Parathyroid adenoma (tissue), 2 donors: ENCODE measurements around the gene INPP5D.

Experiments used
- H2AFZ ChIP-seq: fragments of 300-600 bp; sonication (generic); one replicate; pipeline ENCODE4 v1.7.0; 2017; ENCODE audit warnings: antibody characterized with exemption, mild to moderate bottlenecking
- H3K27ac ChIP-seq: fragments of 300-600 bp; sonication (generic); one replicate; pipeline ENCODE4 v1.7.0; 2017
- H3K27me3 ChIP-seq: fragments of 300-600 bp; sonication (generic); one replicate; pipeline ENCODE4 v1.7.0; 2017; ENCODE audit warnings: low read length; ENCODE audit not compliant: control insufficient read depth, insufficient read depth
- H3K36me3 ChIP-seq: fragments of 300-600 bp; sonication (generic); one replicate; pipeline ENCODE4 v1.7.0; 2017; ENCODE audit warnings: low read length; ENCODE audit not compliant: control insufficient read depth, insufficient read depth
- H3K4me1 ChIP-seq: fragments of 300-600 bp; sonication (generic); one replicate; pipeline ENCODE4 v1.7.0; 2017; ENCODE audit warnings: control low read depth
- H3K4me2 ChIP-seq: fragments of 300-600 bp; sonication (generic); one replicate; pipeline ENCODE4 v1.7.0; 2017; ENCODE audit warnings: low read length
- H3K4me3 ChIP-seq: fragments of 300-600 bp; sonication (generic); one replicate; pipeline ENCODE4 v1.7.0; 2017; ENCODE audit warnings: low read depth, low read length
- H3K79me2 ChIP-seq: fragments of 300-600 bp; sonication (generic); one replicate; pipeline ENCODE4 v1.7.0; 2017; ENCODE audit warnings: control low read depth
- H3K9ac ChIP-seq: fragments of 300-600 bp; sonication (generic); one replicate; pipeline ENCODE4 v1.7.0; 2017; ENCODE audit warnings: mild to moderate bottlenecking
- H3K9me3 ChIP-seq: fragments of 300-600 bp; sonication (generic); one replicate; pipeline ENCODE4 v1.7.0; 2017; ENCODE audit warnings: low read length; ENCODE audit not compliant: control insufficient read depth
- TF ChIP-seq, protein P1 (sequence below): fragments of 300-600 bp; sonication (generic); IDR thresholded peaks from one replicate; pipeline ENCODE4 v1.7.0; 2017; ENCODE audit warnings: antibody characterized with exemption, mild to moderate bottlenecking
- donor health status: primary hyperparathyroidism.

INPP5D gene

DNA sequence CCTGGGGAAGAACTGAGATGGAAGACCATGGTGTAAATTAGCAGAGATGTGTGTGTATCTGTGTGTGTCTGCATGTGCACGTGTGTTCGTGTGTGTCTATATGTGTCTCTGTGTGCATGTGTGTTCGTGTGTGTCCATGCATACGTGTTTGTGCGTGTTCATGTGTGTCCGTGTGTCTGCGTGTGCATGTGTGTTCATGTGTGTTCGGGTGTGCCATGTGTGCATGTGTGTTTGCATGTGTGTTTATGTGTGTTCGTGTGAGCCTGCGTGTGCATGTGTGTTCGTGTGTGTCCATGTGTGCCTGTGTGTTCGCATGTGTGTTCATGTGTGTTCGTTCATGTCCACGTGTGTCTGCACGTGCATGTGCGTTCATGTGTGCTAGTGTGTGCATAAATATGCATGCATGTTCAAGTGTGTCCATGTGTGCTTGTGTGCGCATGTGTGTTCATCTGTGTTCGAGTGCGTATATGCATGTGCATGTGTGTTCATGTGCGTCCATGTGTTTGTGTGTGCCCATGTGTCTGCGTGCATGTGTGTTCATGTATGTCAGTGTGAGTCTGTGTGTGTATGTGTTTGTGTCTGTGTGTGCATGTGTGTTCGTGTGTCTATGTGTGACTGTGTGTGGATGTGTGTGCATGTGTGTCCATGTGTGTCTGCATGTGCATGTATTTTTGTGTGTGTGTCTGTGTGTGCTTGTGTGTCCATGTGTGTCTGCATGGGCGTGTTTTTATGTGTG, 24.5 kb upstream of the INPP5D start:
- Histone ChIP-seq H3K4me3 (no peak overlapping the region), H3K36me3 (no peaks in the 10 kb centered on the region), H3K79me2 (no peaks in the 10 kb centered on the region), H3K27ac (no peak overlapping the region), H3K4me2 (no peak overlapping the region), H2AFZ (no peak overlapping the region), H3K27me3 (no peaks in the 10 kb centered on the region), H3K4me1 (no peaks in the 10 kb centered on the region), H3K9me3 (no peaks in the 10 kb centered on the region), H3K9ac (no peak overlapping the region)
- TF ChIP-seq, protein P1, sequence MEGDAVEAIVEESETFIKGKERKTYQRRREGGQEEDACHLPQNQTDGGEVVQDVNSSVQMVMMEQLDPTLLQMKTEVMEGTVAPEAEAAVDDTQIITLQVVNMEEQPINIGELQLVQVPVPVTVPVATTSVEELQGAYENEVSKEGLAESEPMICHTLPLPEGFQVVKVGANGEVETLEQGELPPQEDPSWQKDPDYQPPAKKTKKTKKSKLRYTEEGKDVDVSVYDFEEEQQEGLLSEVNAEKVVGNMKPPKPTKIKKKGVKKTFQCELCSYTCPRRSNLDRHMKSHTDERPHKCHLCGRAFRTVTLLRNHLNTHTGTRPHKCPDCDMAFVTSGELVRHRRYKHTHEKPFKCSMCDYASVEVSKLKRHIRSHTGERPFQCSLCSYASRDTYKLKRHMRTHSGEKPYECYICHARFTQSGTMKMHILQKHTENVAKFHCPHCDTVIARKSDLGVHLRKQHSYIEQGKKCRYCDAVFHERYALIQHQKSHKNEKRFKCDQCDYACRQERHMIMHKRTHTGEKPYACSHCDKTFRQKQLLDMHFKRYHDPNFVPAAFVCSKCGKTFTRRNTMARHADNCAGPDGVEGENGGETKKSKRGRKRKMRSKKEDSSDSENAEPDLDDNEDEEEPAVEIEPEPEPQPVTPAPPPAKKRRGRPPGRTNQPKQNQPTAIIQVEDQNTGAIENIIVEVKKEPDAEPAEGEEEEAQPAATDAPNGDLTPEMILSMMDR, result no peak

GRCh38 chr2:233036162-233036838, 23.8 kb upstream of the INPP5D start:
- no peak overlapping the region for H2AFZ ChIP-seq
- H3K27me3 ChIP-seq, result no peaks in the 10 kb centered on the region
- TF ChIP-seq, protein P1, result no peak
- no peaks in the 10 kb centered on the region for H3K4me1 ChIP-seq
- no peak overlapping the region for H3K4me2 ChIP-seq
- H3K9me3 ChIP-seq, result no peaks in the 10 kb centered on the region
- H3K27ac ChIP-seq, result no peak overlapping the region
- no peak overlapping the region for H3K4me3 ChIP-seq
- H3K9ac ChIP-seq, result no peak overlapping the region
- H3K36me3 ChIP-seq, result no peaks in the 10 kb centered on the region
- H3K79me2 ChIP-seq, result no peaks in the 10 kb centered on the region

DNA sequence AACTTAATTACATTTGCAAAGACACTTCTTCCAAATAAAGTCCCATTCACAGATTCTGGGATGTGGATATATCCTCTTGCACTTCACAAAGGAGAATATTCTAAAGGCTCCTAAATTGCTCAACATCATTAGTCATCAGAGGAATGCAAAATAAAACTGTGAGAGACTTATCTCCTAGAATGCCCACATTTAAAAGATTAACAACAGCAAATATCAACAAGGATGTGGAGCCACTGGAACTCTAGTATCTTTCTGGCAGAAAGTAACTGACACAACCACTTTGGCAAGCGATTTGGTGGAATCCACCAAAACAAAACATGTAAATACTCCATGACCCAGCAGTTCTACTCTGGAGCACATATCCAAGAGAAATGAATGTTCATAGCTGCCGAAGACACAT, 23.1 kb upstream of the INPP5D start:
- no peaks in the 10 kb centered on the region for H3K79me2 ChIP-seq
- no peak overlapping the region for H3K27ac ChIP-seq
- H3K27me3 ChIP-seq, result no peaks in the 10 kb centered on the region
- H3K4me3 ChIP-seq, result no peak overlapping the region
- no peaks in the 10 kb centered on the region for H3K4me1 ChIP-seq
- no peaks in the 10 kb centered on the region for H3K36me3 ChIP-seq
- no peak overlapping the region for H3K9ac ChIP-seq
- H3K4me2 ChIP-seq, result no peak overlapping the region
- H3K9me3 ChIP-seq, result no peaks in the 10 kb centered on the region
- TF ChIP-seq, protein P1, result no peak
- H2AFZ ChIP-seq, result no peak overlapping the region

DNA sequence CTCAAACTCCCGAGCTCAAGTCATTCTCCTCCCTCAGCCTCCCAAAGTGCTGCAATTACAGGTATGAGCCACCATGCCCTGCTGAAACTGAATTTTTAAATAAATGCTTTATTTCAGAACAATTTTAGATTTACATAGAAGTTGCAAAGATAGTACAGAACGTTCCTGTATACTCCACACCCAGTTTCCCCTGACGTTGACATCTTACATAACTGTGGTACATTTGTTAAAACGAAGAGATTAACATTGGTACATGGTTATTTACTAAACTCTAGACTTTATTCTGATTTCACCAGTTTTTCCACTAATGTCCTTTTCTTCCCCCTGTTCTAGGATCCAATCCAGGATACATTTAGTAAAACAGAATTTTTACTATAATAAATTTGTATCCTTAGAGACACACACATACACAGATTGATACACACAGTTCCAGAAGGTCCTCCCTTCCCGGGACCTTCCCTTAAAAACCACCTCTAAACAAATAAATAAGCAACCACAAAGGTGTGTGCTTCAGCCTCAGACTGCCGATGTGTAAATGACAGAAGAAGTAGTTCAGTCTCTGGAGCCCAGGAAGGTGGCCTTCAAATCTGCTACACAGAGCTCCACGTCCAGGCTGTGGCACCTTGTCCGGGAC, 20.8 kb upstream of the INPP5D start:
- H3K4me2 ChIP-seq, result no peak overlapping the region
- H3K79me2 ChIP-seq, result no peaks in the 10 kb centered on the region
- H3K4me1 ChIP-seq, result no peaks in the 10 kb centered on the region
- H3K27me3 ChIP-seq, result no peaks in the 10 kb centered on the region
- no peak overlapping the region for H3K27ac ChIP-seq
- no peak overlapping the region for H3K4me3 ChIP-seq
- no peak overlapping the region for H2AFZ ChIP-seq
- TF ChIP-seq, protein P1, result no peak
- H3K9me3 ChIP-seq, result no peaks in the 10 kb centered on the region
- no peak overlapping the region for H3K9ac ChIP-seq
- no peaks in the 10 kb centered on the region for H3K36me3 ChIP-seq
